Measurements from ENCODE around the gene DEFB128. TPM values are rescaled to one million over a fixed set of nuclear protein-coding genes. Genes with fewer than 3 reads are reported as not detected.

The DEFB128 gene
- total and polyA plus RNA-seq, 2 experiments from 2014 or later, result not detected

DNA sequence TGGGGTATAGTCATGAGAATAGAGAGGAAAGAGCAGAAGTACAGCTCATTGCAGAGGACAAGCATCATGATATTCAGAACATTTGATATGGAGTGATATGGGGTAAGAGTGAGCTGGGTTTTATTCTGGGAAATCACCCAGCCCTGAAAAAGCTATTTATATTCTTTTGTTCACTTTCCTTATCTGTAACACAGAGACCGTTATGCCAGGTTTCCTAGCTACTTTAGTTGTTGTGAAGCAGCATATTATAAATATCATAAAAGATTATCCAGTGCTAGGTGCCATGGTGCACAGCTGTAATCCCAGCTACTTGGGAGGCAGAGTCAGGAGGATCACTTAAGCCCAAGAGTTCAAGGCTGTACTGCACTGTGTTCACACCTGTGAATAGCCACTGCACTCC, 27.8 kb upstream of the DEFB128 start:
- no peaks in the 10 kb centered on the region for H3K79me2 ChIP-seq (replicated peaks; ENCODE audit: insufficient read depth)
- no peaks in the 10 kb centered on the region for H3K27me3 Mint-ChIP-seq (ENCODE audit: insufficient read depth, low read depth, poor library complexity)

More for the DNA sequence above, 27.8 kb upstream of the DEFB128 start:
- no peak overlapping the region for H3K27ac Mint-ChIP-seq
- TF ChIP-seq ETS1 (IDR thresholded peaks at IDR 0.05) (no peak), JUNB (IDR thresholded peaks at IDR 0.05; ENCODE audit: unreplicated experiment) (no peak), POLR2AphosphoS5 (IDR thresholded peaks at IDR 0.05; ENCODE audit: low read depth) (no peak), REST (IDR thresholded peaks at IDR 0.05; ENCODE audit: unreplicated experiment) (no peak), STAT1 (IDR thresholded peaks at IDR 0.05; ENCODE audit: unreplicated experiment) (no peak), EZH2 (IDR thresholded peaks at IDR 0.05; ENCODE audit: low read depth, unreplicated experiment) (no peak), CTCF (conservative IDR thresholded peaks at IDR 0.05; ENCODE audit: low read depth in 2 of 2) (no peak), ZNF114 (CRISPR knock-in tag; IDR thresholded peaks at IDR 0.05) (no peak), NANOG (IDR thresholded peaks at IDR 0.05; ENCODE audit: borderline replicate concordance) (no peak), CREB1 (CRISPR knock-in tag; IDR thresholded peaks at IDR 0.05; ENCODE audit: low read depth) (no peak), ZNF331 (CRISPR knock-in tag; IDR thresholded peaks at IDR 0.05; ENCODE audit: low read depth) (no peak)
- TF ChIP-seq, protein P1, sequence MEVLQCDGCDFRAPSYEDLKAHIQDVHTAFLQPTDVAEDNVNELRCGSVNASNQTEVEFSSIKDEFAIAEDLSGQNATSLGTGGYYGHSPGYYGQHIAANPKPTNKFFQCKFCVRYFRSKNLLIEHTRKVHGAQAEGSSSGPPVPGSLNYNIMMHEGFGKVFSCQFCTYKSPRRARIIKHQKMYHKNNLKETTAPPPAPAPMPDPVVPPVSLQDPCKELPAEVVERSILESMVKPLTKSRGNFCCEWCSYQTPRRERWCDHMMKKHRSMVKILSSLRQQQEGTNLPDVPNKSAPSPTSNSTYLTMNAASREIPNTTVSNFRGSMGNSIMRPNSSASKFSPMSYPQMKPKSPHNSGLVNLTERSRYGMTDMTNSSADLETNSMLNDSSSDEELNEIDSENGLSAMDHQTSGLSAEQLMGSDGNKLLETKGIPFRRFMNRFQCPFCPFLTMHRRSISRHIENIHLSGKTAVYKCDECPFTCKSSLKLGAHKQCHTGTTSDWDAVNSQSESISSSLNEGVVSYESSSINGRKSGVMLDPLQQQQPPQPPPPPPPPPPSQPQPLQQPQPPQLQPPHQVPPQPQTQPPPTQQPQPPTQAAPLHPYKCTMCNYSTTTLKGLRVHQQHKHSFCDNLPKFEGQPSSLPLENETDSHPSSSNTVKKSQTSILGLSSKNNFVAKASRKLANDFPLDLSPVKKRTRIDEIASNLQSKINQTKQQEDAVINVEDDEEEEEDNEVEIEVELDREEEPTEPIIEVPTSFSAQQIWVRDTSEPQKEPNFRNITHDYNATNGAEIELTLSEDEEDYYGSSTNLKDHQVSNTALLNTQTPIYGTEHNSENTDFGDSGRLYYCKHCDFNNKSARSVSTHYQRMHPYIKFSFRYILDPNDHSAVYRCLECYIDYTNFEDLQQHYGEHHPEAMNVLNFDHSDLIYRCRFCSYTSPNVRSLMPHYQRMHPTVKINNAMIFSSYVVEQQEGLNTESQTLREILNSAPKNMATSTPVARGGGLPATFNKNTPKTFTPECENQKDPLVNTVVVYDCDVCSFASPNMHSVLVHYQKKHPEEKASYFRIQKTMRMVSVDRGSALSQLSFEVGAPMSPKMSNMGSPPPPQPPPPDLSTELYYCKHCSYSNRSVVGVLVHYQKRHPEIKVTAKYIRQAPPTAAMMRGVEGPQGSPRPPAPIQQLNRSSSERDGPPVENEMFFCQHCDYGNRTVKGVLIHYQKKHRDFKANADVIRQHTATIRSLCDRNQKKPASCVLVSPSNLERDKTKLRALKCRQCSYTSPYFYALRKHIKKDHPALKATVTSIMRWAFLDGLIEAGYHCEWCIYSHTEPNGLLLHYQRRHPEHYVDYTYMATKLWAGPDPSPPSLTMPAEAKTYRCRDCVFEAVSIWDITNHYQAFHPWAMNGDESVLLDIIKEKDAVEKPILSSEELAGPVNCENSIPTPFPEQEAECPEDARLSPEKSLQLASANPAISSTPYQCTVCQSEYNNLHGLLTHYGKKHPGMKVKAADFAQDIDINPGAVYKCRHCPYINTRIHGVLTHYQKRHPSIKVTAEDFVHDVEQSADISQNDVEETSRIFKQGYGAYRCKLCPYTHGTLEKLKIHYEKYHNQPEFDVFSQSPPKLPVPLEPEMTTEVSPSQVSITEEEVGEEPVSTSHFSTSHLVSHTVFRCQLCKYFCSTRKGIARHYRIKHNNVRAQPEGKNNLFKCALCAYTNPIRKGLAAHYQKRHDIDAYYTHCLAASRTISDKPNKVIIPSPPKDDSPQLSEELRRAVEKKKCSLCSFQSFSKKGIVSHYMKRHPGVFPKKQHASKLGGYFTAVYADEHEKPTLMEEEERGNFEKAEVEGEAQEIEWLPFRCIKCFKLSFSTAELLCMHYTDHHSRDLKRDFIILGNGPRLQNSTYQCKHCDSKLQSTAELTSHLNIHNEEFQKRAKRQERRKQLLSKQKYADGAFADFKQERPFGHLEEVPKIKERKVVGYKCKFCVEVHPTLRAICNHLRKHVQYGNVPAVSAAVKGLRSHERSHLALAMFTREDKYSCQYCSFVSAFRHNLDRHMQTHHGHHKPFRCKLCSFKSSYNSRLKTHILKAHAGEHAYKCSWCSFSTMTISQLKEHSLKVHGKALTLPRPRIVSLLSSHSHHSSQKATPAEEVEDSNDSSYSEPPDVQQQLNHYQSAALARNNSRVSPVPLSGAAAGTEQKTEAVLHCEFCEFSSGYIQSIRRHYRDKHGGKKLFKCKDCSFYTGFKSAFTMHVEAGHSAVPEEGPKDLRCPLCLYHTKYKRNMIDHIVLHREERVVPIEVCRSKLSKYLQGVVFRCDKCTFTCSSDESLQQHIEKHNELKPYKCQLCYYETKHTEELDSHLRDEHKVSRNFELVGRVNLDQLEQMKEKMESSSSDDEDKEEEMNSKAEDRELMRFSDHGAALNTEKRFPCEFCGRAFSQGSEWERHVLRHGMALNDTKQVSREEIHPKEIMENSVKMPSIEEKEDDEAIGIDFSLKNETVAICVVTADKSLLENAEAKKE (CRISPR knock-in tag; IDR thresholded peaks at IDR 0.05), result no peak
- Histone ChIP-seq H4K20me1 (replicated peaks; ENCODE audit: insufficient read depth) (no peaks in the 10 kb centered on the region; the same call in 1 of the 2 replicates), H3K27ac (ENCODE audit: low read depth) (no peak overlapping the region), H3K9me2 (ENCODE audit: insufficient read depth) (no peaks in the 10 kb centered on the region), H3K4me1 (ENCODE audit: insufficient read depth) (no peaks in the 10 kb centered on the region), H3K27me3 (ENCODE audit: insufficient read depth) (peaks cover 58% of the 10 kb centered on the region), H3K4me2 (no peak overlapping the region), H3K36me3 (ENCODE audit: insufficient read depth) (no peaks in the 10 kb centered on the region), H3F3A (replicated peaks; ENCODE audit: low read depth) (no peaks in the 10 kb centered on the region), H3K4me3 (no peak overlapping the region), H2AFZ (no peak overlapping the region)
- H3K4me3 Mint-ChIP-seq, result no peak overlapping the region
- DNase-seq (ENCODE audit: low spot score), result no peak
- no peaks in the 10 kb centered on the region for H3K36me3 Mint-ChIP-seq (ENCODE audit: low read depth)
- no peak for ATAC-seq
- H3K9me3 Mint-ChIP-seq, result no peaks in the 10 kb centered on the region
- no peaks in the 10 kb centered on the region for H3K4me1 Mint-ChIP-seq

Measured in GM23338 (cell line).